ENCODE results near the gene EFCAB8. TPM values are rescaled to one million over a fixed set of nuclear protein-coding genes. Genes with fewer than 3 reads are reported as not detected.

The EFCAB8 gene
- total and polyA plus RNA-seq, 2 experiments from 2014 or later, result 0.53 TPM; not detected in 1

- Histone ChIP-seq H3K4me2 (no peak overlapping the region), H3K9me3 (ENCODE audit: low read depth) (no peaks in the 10 kb centered on the region), H3K4me3 (no peak overlapping the region), H2AFZ (no peak overlapping the region), H3K4me1 (ENCODE audit: insufficient read depth) (no peaks in the 10 kb centered on the region), H4K20me1 (ENCODE audit: insufficient read depth, poor library complexity, severe bottlenecking) (no peaks in the 10 kb centered on the region), H3K27me3 (no peaks in the 10 kb centered on the region), H3K27ac (no peak overlapping the region), H3K36me3 (replicated peaks; ENCODE audit: insufficient read depth, low read depth) (no peaks in the 10 kb centered on the region), H3K79me2 (no peaks in the 10 kb centered on the region), H3K9me2 (replicated peaks; ENCODE audit: insufficient read depth) (no peaks in the 10 kb centered on the region)
- 92% methylated on average over 6 of the region's 6 CpGs for WGBS (ENCODE audit: low lambda C conversion rate, missing lambda C conversion rate)
- no peak for DNase-seq (ENCODE audit: low spot score)
- TF ChIP-seq CTCF (IDR thresholded peaks at IDR 0.05; ENCODE audit: poor library complexity), result no peak
- no peak for TF ChIP-seq EZH2phosphoT487 (IDR thresholded peaks at IDR 0.05; ENCODE audit: low read depth, severe bottlenecking, unreplicated experiment)
- no peak for TF ChIP-seq EZH2 (IDR thresholded peaks at IDR 0.05; ENCODE audit: borderline replicate concordance)
These were observed 105.9 kb downstream of the EFCAB8 start for GRCh38 chr20:32964575-32964974.

- Histone ChIP-seq H3K9me2 (replicated peaks; ENCODE audit: insufficient read depth) (no peaks in the 10 kb centered on the region), H3K27ac (no peak overlapping the region), H3K4me2 (no peak overlapping the region), H3K4me3 (no peak overlapping the region), H3K27me3 (no peaks in the 10 kb centered on the region), H4K20me1 (ENCODE audit: insufficient read depth, poor library complexity, severe bottlenecking) (no peaks in the 10 kb centered on the region), H3K9me3 (ENCODE audit: low read depth) (no peaks in the 10 kb centered on the region), H3K36me3 (replicated peaks; ENCODE audit: insufficient read depth, low read depth) (no peaks in the 10 kb centered on the region), H3K79me2 (no peaks in the 10 kb centered on the region), H2AFZ (no peak overlapping the region), H3K4me1 (ENCODE audit: insufficient read depth) (no peaks in the 10 kb centered on the region)
- DNase-seq (ENCODE audit: low spot score), result no peak
- WGBS (ENCODE audit: low lambda C conversion rate, missing lambda C conversion rate), result 90% methylated on average over 8 of the region's 8 CpGs
- no peak for TF ChIP-seq CTCF (IDR thresholded peaks at IDR 0.05; ENCODE audit: poor library complexity)
- no peak for TF ChIP-seq EZH2phosphoT487 (IDR thresholded peaks at IDR 0.05; ENCODE audit: low read depth, severe bottlenecking, unreplicated experiment)
- no peak for TF ChIP-seq EZH2 (IDR thresholded peaks at IDR 0.05; ENCODE audit: borderline replicate concordance)
These were observed 106.4 kb downstream of the EFCAB8 start for GRCh38 chr20:32965115-32965514.

GRCh38 chr20:32965581-32966373 lies 107.1 kb downstream of the EFCAB8 start:
- Histone ChIP-seq H3K27ac (no peak overlapping the region), H3K27me3 (no peaks in the 10 kb centered on the region), H3K9me2 (replicated peaks; ENCODE audit: insufficient read depth) (no peaks in the 10 kb centered on the region), H3K9me3 (ENCODE audit: low read depth) (no peaks in the 10 kb centered on the region), H2AFZ (no peak overlapping the region), H4K20me1 (ENCODE audit: insufficient read depth, poor library complexity, severe bottlenecking) (no peaks in the 10 kb centered on the region), H3K36me3 (replicated peaks; ENCODE audit: insufficient read depth, low read depth) (no peaks in the 10 kb centered on the region), H3K79me2 (no peaks in the 10 kb centered on the region), H3K4me3 (no peak overlapping the region), H3K4me2 (no peak overlapping the region), H3K4me1 (ENCODE audit: insufficient read depth) (no peaks in the 10 kb centered on the region)
- TF ChIP-seq CTCF (IDR thresholded peaks at IDR 0.05; ENCODE audit: poor library complexity) (no peak), EZH2phosphoT487 (IDR thresholded peaks at IDR 0.05; ENCODE audit: low read depth, severe bottlenecking, unreplicated experiment) (no peak), EZH2 (IDR thresholded peaks at IDR 0.05; ENCODE audit: borderline replicate concordance) (no peak)
- DNase-seq (ENCODE audit: low spot score), result no peak
- 81% methylated on average over 12 of the region's 12 CpGs for WGBS (ENCODE audit: low lambda C conversion rate, missing lambda C conversion rate)
